Esophagus squamous epithelium (tissue), 5 donors: Measurements from ENCODE around the gene SV2C. TPM values are rescaled to one million over a fixed set of nuclear protein-coding genes. Genes with fewer than 3 reads are reported as not detected.

ENCODE experiments used
- DNase-seq: peaks from one replicate; lab custom pipeline; 2025; lab: John Stamatoyannopoulos, UW
- H3K27ac ChIP-seq, 4 donors: fragments of 200-600 bp; sonication (generic); one replicate each; pipeline ENCODE4 v1.5.1; 2016 to 2019; ENCODE audit warnings: mild to moderate bottlenecking in 1 of 4
- H3K27me3 ChIP-seq, 4 donors: fragments of 200-600 bp; sonication (generic); 1 replicate in 3 of 4; 2 replicates in 1 of 4; pipeline versions ENCODE4 v1.5.1 to v1.6.0; 2017 to 2021; ENCODE audit warnings: antibody characterized with exemption in 1 of 4
- H3K36me3 ChIP-seq, 3 donors: fragments of 200-600 bp; sonication (generic); one replicate each; pipeline ENCODE4 v1.5.1; 2016 to 2019
- H3K4me1 ChIP-seq, 3 donors: fragments of 200-600 bp; sonication (generic); one replicate each; pipeline ENCODE4 v1.5.1; 2017 to 2019
- H3K4me3 ChIP-seq, 4 donors: fragments of 200-600 bp; sonication (generic); 1 replicate in 3 of 4; 2 replicates in 1 of 4; pipeline ENCODE4 v1.5.1; 2016 to 2019; ENCODE audit warnings: mild to moderate bottlenecking in 2 of 4, moderate library complexity in 1 of 4
- H3K9me3 ChIP-seq, 3 donors: fragments of 200-600 bp; sonication (generic); one replicate each; pipeline ENCODE4 v1.5.1; 2016 to 2019
- CTCF ChIP-seq, 6 experiments: fragments of 450-650 bp in 4 of 6; fragments of 200-600 bp in 2 of 6; sonication (generic) in 2 of 6; IDR thresholded peaks; one replicate each; pipeline ENCODE4 v1.5.1; 2016 to 2019; ENCODE audit warnings: antibody characterized with exemption in 6 of 6, mild to moderate bottlenecking in 4 of 6, moderate library complexity in 4 of 6
- POLR2A ChIP-seq, 4 donors: fragments of 450-650 bp; IDR thresholded peaks; one replicate each; pipeline ENCODE4 v1.6.1; 2017; ENCODE audit warnings: antibody characterized with exemption in 4 of 4, mild to moderate bottlenecking in 4 of 4, moderate library complexity in 3 of 4
- WGBS, 2 donors: methylation state at CpG; one replicate each; pipeline ENCODE4 v1.1.5; 2018; 5-methylcytosine and 5-hydroxymethylcytosine counted together
- intact Hi-C: fragments of 100-400 bp; cut with DNase I; formaldehyde crosslinking; loops from one replicate; pipeline ENCODE4 v1.15.0; 2022
- total RNA-seq, 4 donors: library from RNA; depleted of rRNA; stranded (reverse); fragments of >200 nt; gene quantifications; one replicate each; pipeline ENCODE4 v1.1.0, GENCODE V29; 2016
- donor health status: DM: yes; HTN: yes; CAD: no.

SV2C gene
- total RNA-seq, 4 donors from 2014 or later: under 0.01 to 0.26 (median 0.06) TPM

GRCh38 chr5:76194340-76194739, 111.2 kb downstream of the SV2C start:
- Histone ChIP-seq H3K4me3 (no peak overlapping the region), H3K4me1 (peaks cover 0 to 22% (median 0%) of the 10 kb centered on the region in 3 donors), H3K27ac (no peak overlapping the region), H3K27me3 (peaks cover 0 to 7% (median 0%) of the 10 kb centered on the region in 4 donors), H3K9me3 (no peaks in the 10 kb centered on the region), H3K36me3 (no peaks in the 10 kb centered on the region)
- no peak for TF ChIP-seq CTCF (IDR thresholded peaks at IDR 0.05)
- TF ChIP-seq POLR2A (IDR thresholded peaks at IDR 0.05): no peak
- DNase-seq: no peak
- intact Hi-C loops: no loop called here
- 48 to 66% methylated on average over 3 of the region's 3 CpGs for WGBS, 2 donors

- no peaks in the 10 kb centered on the region for H3K9me3 ChIP-seq
- WGBS, 2 donors: 67 to 91% methylated on average over 3 of the region's 3 CpGs
- peaks cover 0 to 7% (median 0%) of the 10 kb centered on the region in 4 donors for H3K27me3 ChIP-seq
- no peak for DNase-seq
- peaks cover 0 to 19% (median 0%) of the 10 kb centered on the region in 3 donors for H3K4me1 ChIP-seq
- intact Hi-C loops: no loop called here
- no peak overlapping the region for H3K4me3 ChIP-seq
- H3K36me3 ChIP-seq: no peaks in the 10 kb centered on the region
- no peak for TF ChIP-seq POLR2A (IDR thresholded peaks at IDR 0.05)
- TF ChIP-seq CTCF (IDR thresholded peaks at IDR 0.05): no peak
- no peak overlapping the region for H3K27ac ChIP-seq
Observed at GRCh38 chr5:76196457-76196856, 113.3 kb downstream of the SV2C start.

- Histone ChIP-seq H3K9me3 (no peaks in the 10 kb centered on the region), H3K4me1 (peaks cover 0 to 14% (median 0%) of the 10 kb centered on the region in 3 donors), H3K27ac (no peak overlapping the region), H3K4me3 (no peak overlapping the region), H3K36me3 (no peaks in the 10 kb centered on the region), H3K27me3 (peaks cover 0 to 7% (median 0%) of the 10 kb centered on the region in 4 donors)
- TF ChIP-seq POLR2A (IDR thresholded peaks at IDR 0.05) (no peak), CTCF (IDR thresholded peaks at IDR 0.05) (no peak)
- DNase-seq: no peak
- intact Hi-C loops: no loop called here
- 53 to 77% methylated on average over 2 of the region's 2 CpGs for WGBS, 2 donors
Observed at GRCh38 chr5:76196886-76197489, 113.8 kb downstream of the SV2C start.

GRCh38 chr5:76197726-76198125, 114.5 kb downstream of the SV2C start:
- intact Hi-C loops: no loop called here
- no peak for DNase-seq
- TF ChIP-seq POLR2A (IDR thresholded peaks at IDR 0.05): no peak
- TF ChIP-seq CTCF (IDR thresholded peaks at IDR 0.05): no peak
- peaks cover 0 to 7% (median 0%) of the 10 kb centered on the region in 4 donors for H3K27me3 ChIP-seq
- 80 to 86% methylated on average over 3 of the region's 3 CpGs for WGBS, 2 donors
- H3K27ac ChIP-seq: no peak overlapping the region
- no peaks in the 10 kb centered on the region for H3K9me3 ChIP-seq
- peaks cover 0 to 7% (median 0%) of the 10 kb centered on the region in 3 donors for H3K4me1 ChIP-seq
- H3K4me3 ChIP-seq: no peak overlapping the region
- no peaks in the 10 kb centered on the region for H3K36me3 ChIP-seq

- 42 to 56% methylated on average over 6 of the region's 6 CpGs for WGBS, 2 donors
- H3K36me3 ChIP-seq: no peaks in the 10 kb centered on the region
- no peak overlapping the region for H3K27ac ChIP-seq
- peaks cover 0 to 15% (median 3%) of the 10 kb centered on the region in 3 donors for H3K4me1 ChIP-seq
- H3K27me3 ChIP-seq: peaks cover 0 to 7% (median 0%) of the 10 kb centered on the region in 4 donors
- no peak overlapping the region for H3K4me3 ChIP-seq
- intact Hi-C loops: no loop called here
- TF ChIP-seq CTCF (IDR thresholded peaks at IDR 0.05) (no peak), POLR2A (IDR thresholded peaks at IDR 0.05) (no peak)
- H3K9me3 ChIP-seq: no peaks in the 10 kb centered on the region
- DNase-seq: no peak
Observed at GRCh38 chr5:76199336-76200318, 116.4 kb downstream of the SV2C start.
